NCI-H446 treated with DMSO at 0.1 percent for 48 hours (cell line): Measurements from ENCODE around the gene CPPED1.

Experiments used
- DNase-seq: peaks from one replicate; lab custom pipeline; 2025; lab: John Stamatoyannopoulos, UW

The CPPED1 gene

DNA sequence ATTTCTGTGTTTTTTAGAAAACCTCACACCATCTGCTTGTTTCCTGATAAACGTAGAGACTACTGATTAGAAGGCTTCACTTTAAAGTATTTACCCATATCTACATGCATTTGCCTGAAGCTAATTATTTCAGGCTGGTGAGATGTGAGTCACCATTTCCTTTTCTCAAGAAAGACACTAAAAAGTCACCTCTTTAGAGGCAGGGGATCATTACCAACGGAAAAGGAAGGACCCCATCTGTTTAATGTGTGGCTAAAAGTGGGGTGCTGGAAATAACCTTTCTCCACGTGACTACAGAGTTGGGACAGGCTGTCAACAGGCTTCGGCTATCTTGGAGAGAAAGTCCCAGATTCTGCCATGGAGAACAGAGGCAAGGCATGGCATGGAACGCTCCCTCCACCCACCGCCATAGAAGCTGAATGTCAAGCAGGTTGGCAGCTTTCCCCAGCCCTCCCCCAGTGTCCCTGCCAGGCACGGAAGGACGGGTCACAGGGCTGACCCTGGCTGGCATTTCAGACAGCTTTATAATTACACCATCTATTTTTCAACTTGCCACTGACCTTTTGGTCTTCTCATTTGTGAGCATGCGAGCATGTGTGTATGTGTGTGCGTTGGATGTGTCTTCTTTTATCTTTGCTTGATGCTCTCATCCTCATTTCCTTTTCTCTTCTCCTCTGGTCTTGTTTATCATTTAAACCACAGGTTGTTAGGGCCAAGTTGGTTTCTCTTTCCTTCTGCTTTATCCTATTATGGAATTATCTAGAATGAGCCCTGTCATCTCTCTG, 157.0 kb downstream of the CPPED1 start:
- DNase-seq = no peak

DNA sequence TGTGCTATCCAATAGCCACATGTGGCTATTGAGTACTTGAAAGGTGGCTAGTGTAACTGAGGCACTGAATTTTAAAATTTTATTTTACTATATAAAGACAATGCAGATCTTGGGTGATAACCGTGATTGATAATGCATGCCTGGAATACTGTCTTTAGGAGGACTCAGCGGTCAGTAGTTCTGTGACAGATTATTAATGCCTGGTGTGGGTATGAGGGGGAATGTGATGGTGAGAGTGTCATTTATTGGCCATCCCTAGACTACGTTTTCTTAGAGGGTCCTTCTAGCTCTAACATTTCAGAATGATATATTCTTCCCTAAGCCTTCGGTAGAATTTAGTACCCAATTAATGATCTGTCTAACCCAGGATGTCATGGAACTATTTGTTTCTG, 157.6 kb downstream of the CPPED1 start:
- DNase-seq = no peak

GRCh38 chr16:12643034-12643455, 160.6 kb downstream of the CPPED1 start:
- no peak for DNase-seq

DNA sequence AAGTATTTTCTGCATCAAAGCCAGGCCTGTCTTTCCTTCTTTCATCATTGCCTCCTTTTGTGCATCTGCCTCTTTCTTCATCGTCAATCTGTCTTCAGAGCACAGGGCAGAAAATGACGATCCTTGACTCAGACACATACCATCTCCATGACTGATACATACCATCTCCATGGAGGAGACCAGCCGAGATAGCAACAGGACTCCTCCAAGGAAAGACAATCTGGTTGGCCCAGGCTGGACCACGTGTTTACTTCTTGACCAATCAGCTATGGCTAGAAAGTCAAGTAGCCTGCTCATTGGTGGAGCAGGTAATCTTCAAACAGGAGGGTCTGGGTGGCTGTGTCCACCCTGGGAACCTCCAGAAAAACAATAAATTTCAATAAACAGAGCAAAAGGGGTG, 164.6 kb downstream of the CPPED1 start:
- no peak for DNase-seq

DNA sequence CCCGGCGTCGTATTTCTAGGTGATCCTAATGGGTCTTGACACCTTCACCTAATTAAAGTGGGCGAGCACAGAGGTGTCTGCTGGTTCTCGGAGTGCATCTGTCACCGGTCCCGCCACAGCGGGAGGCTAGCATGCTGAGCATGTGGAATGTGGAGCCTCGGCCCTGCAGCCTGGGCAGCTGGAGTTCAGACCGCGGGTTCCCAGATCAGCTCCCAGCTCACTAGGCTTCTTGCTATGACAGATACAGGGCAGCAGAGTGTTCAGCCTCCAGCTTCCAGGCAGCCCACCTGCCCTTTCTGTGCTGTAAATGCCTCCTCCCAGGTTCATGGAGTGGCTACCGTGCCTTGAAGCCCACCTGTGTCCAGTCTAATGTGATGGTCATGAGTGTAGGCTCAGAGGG, 166.7 kb downstream of the CPPED1 start:
- DNase-seq = no peak

DNA sequence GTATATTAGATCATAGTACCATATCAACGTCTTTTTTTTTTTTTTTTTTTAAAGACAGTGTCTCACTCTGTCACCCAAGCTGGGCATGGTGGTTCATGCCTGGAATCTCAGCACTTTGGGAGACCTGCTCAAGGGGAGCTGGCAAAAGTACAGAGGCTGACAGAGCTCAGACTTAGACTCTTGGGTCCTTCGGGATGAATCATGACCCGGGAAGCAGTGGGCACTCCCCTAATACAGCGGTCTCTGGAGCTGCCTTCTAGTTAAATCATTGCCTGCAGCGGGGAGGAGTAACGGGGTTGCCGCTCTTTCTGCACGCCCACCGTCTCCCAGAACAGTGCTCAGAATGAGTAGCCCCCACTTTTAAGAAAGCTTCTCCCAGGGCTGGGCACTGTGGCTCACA, 174.4 kb downstream of the CPPED1 start:
- no peak for DNase-seq

GRCh38 chr16:12628536-12628935, 175.2 kb downstream of the CPPED1 start:
- DNase-seq = no peak

DNA sequence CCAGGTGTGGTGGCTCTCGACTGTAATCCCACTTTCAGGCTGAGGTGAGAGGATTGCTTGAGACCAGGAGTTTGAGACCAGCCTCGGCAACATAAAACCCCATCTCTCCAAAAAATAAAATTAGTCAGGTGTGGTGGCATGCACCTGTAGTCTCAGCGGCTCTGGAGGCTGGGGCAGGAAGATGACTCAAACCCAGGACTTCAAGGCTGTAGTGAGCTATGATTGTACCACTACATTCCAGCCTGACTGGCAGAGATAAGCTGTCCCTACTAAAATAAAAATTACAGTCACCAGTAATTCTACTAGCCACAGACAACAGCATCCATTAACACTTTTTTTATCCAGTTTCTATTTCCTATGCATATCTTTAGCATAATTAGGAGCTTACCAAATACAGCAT, 176.3 kb downstream of the CPPED1 start:
- DNase-seq = no peak

GRCh38 chr16:12626411-12626810, 177.3 kb downstream of the CPPED1 start:
- no peak for DNase-seq

- DNase-seq = no peak
Observed at GRCh38 chr16:12625716-12626115, 178.0 kb downstream of the CPPED1 start.

- DNase-seq = no peak
Observed at GRCh38 chr16:12625068-12625467, 178.6 kb downstream of the CPPED1 start.

GRCh38 chr16:12620150-12620549, 183.5 kb downstream of the CPPED1 start:
- no peak for DNase-seq

DNA sequence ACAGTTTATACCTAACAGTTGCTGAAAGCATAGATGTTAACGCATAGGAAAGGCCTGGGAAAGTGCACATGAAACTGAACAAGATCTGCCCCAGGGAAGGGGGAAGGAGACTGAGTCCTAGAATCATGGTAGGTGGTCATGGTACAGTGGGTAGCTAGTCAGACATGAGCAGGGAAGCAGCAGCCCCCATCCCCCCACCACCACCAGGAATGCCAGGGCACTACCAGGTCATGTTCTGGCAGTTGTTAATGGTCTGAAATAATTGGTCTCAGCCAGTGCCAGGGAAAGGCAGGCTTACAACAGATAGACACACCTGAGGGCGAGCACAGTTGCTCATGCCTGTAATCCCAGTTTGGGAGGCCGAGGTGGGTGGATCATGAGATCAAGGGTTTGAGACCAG, 185.2 kb downstream of the CPPED1 start:
- DNase-seq = no peak

DNA sequence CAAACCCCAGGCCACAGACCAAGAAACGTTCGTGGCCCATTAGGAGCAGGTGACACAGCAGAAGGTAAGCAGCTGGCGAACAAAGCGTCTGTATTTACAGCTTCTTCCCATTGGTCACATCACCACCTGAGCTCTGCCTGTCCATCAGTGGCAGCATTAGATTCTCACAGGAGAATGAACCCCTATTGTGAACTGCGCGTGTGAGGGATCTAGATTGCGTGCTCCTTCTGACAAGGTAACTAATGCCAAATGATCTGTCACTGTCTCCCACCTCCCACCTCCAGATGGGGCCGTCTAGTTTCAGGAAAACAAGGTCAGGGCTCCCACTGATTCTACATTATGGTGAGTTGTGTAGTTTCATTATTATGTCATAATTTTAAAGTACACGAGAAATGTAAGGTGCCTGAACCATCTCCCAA, 186.3 kb downstream of the CPPED1 start:
- DNase-seq = no peak

DNA sequence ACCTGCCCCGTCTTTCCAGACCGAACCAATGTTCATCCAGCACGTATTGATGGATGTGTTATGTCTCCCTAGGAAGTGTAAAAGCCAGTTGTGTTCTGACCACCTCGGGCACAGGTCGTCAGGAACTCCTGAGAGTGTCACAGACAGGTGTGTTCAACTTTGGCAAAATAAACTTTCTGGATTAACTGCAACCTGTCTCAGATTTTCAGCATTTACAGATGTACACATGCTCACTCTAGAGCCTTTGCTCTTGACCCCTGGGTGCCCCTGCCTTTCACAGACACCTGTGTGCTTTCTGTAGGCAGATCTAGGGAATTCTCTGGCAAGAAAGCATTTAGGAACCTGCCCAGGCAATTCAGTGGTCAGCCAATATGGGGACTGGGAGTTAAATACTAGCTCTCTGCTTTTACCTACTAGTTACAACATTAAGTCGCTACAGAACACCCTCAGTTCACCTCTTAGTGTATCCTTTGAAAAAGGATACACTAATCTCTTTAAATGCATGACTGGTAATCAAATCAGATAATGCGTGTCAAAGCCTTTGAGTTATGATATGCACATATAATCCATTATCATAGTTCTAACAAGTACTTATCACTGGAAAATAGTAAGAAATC, 188.9 kb downstream of the CPPED1 start:
- DNase-seq = no peak

DNA sequence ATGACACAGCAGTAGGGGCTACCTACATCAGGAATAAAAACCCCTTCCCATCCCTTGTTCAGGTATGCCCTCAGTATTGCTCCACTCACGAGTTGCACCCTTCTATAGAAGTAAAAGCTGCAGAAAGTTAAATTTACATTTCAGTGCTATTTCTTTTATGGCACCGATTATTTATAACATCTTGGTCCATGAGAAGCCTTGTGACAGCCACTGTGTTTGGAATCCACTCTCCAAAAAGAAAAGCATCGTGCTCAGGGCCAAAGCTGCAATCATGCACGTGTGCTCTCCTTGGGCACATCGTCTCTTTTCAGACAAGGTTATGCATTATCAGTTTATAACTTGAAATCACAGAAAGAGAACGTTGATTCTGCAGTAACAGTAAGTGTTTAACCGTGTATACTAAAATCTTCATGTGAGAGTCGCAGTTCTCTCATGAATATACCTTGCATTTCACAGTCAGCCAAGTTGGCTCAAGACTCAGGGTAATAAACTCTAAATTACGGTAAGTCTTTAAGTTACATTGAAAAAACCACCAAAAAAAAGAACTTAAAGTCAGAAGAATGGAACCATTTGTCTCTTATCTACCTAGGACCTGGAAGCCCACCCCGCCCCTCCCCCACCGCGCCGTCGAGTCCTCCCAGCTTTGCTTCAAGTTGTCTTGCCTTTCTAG, 189.6 kb downstream of the CPPED1 start:
- no peak for DNase-seq

DNA sequence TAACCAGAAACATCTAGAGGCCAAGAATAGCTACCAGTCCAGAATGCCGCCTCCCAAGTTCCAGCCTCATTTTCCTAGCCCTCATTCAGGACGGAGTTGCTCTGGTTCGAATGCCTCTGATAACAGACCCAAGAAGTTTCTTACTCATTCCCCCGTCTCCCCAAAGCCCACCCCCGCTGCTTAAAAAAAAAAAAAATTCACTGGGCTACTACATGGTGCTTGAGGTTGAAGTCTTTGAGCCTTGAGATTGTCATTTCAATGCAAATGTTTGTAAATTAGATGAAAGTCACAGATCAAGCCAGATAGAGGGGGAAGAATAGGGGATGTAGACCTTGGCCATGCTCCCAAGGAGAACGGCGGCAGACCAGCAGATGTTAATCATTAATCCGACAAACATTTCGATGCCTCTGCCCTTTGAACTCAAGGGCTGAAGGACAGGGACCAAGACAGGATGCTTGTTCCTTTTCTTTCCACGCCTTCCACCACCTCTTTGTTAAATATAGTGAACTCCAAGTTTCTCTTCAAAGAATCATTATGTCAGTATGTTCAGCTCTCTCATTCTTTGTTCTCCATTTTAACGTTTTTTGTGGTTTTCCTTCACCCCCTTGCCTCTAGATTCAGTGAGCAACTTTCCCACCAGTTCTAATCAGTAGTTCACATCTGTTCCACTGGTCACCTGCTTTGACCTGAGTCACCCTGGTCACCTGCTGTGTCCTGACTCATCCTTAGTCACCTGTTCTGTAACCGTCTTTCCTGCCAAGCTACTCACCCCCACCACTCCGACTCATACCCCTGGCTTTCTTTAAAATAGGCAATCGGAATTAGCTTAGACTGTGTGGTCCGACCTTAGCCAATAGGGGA, 190.3 kb downstream of the CPPED1 start:
- no peak for DNase-seq

GRCh38 chr16:12612598-12613101, 191.0 kb downstream of the CPPED1 start:
- no peak for DNase-seq

DNA sequence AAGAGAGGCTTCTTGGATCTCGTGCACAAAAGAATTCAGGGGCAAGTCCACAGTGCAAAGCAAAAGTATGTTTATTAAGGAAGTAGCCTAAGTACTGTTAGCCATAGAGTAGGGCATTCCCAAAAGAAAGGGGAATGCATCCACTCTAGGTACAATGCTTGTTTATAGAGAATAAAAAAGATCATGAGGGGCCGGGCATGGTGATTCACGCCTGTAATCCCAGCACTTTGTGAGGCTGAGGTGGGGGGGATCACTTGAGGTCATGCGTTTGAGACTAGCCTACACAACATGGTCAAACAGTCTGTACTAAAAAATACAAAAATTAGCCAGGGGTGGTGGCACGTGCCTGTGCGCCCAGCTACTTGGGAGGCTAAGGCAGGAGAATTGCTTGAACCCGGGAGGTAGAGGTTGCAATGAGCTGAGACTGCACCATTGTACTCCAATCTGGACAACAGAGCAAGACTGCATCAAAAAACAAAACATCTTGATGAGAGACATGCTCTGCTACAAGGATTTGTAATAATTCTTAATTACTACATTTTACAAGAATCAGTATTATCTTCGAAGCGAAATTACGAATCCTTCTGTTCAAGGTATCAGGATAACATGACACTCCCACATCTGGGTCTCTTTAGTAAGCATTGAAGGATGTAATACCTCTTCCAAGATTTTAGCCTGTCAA, 191.6 kb downstream of the CPPED1 start:
- no peak for DNase-seq

- DNase-seq = no peak
Observed at GRCh38 chr16:12611006-12611477, 192.6 kb downstream of the CPPED1 start.

- DNase-seq = no peak
Observed at GRCh38 chr16:12609937-12610699, 193.6 kb downstream of the CPPED1 start.
